AG04449 (cell line): ENCODE measurements around the gene AGFG1.

Experiments
- CTCF ChIA-PET: fragments of 350-600 bp; formaldehyde crosslinking; extraction: SDS; loops from one replicate; lab custom pipeline; 2021; ENCODE audit warnings: antibody characterized with exemption; lab: Yijun Ruan, JAX
- POLR2A ChIA-PET: fragments of 400-600, 350-600 bp; formaldehyde crosslinking; extraction: SDS; loops from one replicate; lab custom pipeline; 2020; ENCODE audit warnings: antibody characterized with exemption, inconsistent platforms; lab: Yijun Ruan, JAX
- DNase-seq: peaks from one replicate; pipeline ENCODE4 v3.0.0-alpha.2; 2010; ENCODE audit warnings: low read depth, low spot score
- H3K4me3 ChIP-seq: 2 replicates; pipeline ENCODE4 v1.5.1; 2011; ENCODE audit warnings: low read depth, mild to moderate bottlenecking, control low read depth, low read length
- CTCF ChIP-seq: IDR thresholded peaks from one replicate; pipeline ENCODE4 v1.5.1; 2011; ENCODE audit warnings: mild to moderate bottlenecking, moderate library complexity, low read length, control low read depth, inconsistent platforms; ENCODE audit not compliant: insufficient read depth; ENCODE audit errors: missing control alignments

AGFG1 gene

GRCh38 chr2:227509076-227509475, 37.1 kb downstream of the AGFG1 start:
- ChIA-PET CTCF (no interaction called here), POLR2A (no interaction called here)
- H3K4me3 ChIP-seq = no peak overlapping the region
- DNase-seq = no peak
- TF ChIP-seq CTCF = no peak

DNA sequence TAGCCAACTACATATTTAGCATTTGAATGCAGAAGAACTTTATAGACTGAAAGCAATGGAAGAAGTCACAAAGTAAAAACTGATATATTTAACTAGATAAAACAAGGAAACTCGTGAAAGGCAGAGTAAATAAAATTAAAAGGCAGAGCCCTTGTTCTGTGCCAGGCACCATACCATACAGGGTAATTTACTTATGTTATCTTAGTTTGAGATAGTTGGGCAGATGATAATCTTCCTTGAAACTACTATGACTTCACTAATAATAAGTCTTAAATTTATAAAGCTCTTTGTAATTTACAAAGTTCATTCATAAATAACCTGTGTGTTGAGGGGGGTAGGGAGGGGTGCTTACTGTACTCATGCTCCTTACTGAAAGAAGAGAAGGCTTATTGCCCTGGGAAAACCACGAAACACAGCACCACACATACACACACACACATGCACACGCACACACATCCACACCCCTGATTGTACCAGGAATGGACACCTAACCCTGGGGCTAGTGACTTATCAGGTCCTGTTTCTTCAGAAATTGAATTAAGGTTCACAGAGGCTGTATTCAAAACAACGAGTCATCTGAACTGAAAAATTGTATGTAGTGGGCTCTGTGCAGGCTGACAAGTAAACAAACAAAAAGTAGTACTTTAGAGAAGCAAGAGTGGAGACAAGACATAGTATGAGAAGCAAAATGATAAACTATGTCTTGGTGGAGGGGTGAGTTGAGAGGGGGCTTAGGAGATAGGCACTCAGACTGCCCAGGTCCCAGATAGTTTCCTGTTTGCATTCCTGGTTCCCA, 38.1 kb downstream of the AGFG1 start:
- TF ChIP-seq CTCF = no peak
- DNase-seq = peak; percentile 4
- POLR2A ChIA-PET = no interaction called here
- H3K4me3 ChIP-seq = no peak overlapping the region
- CTCF ChIA-PET = no interaction called here

DNA sequence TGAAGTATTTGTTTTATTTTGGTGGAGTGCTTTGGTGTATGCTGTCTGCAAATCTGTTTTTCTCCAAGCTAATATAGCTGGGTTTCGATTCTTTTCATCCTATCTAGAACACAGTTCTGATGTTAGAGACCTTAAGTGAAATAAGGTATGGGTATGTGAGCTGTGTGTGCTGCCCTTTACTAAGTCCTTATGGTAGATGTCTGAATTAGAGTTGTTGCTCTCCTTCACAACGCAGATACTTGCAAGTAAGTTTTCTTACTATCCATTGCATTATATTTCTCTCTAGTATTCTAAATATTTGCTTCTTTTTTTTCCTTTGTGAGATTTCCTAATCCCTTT, 38.6 kb downstream of the AGFG1 start:
- H3K4me3 ChIP-seq = no peak overlapping the region
- POLR2A ChIA-PET = no interaction called here
- no peak for TF ChIP-seq CTCF
- CTCF ChIA-PET = no interaction called here
- DNase-seq = no peak

DNA sequence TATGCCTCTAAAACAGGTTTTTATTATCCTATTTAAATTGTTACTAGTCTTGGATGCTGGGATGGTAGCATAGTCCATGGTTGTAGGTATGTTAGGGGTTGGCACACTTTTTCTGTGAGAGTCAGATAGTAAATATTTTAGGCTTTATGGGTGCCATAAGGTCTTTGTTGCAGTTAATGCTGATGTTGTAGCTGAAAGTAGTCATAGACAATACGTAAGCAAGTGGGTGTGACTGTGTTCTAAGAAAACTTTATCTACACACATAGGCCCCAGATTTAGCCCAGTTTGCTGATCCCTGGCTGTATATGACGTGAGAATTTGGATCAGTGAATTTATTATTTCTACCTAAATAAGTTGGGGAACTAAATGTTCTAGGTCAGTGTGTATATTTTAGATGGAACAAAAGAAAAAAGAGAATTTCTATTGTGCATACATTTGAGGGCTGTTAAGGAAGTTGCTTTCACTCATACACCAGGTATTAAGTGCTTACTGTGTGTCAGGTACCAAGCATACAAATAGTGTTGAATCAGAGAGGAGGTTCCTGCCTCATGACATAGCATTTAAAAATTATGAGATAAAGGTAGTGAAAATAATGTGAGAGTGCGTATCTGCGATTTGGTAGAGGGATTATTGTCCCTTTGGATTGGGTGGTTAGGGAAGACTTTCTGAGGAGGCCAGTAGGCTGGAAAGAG, 39.4 kb downstream of the AGFG1 start:
- ChIA-PET CTCF (no interaction called here), POLR2A (no interaction called here)
- TF ChIP-seq CTCF = no peak
- no peak for DNase-seq
- no peak overlapping the region for H3K4me3 ChIP-seq

DNA sequence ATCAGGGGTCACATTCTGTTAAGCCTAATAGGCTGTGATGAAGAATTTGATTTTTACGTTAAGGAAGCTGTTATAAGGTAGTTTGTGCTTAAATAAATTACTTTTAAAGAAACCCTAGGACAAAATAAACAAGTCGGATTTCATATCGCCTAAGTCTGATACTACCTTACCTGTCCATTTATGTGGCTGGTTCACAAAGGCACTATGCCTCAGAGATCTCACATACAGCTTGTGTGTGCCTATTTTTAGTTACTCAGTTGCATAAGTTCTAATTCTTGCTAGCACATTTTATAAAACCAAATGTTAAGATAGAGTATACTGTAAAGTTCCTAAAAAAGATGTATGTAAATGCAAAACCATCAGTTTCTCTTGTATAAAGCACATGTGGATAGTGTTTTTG, 40.0 kb downstream of the AGFG1 start:
- TF ChIP-seq CTCF = no peak
- CTCF ChIA-PET = interaction anchor here (0.6 kb wide), 1 partner anchor 9 kb away, joined by 3 read pairs; no protein-coding TSS in a partner anchor
- H3K4me3 ChIP-seq = no peak overlapping the region
- no peak for DNase-seq
- POLR2A ChIA-PET = no interaction called here

DNA sequence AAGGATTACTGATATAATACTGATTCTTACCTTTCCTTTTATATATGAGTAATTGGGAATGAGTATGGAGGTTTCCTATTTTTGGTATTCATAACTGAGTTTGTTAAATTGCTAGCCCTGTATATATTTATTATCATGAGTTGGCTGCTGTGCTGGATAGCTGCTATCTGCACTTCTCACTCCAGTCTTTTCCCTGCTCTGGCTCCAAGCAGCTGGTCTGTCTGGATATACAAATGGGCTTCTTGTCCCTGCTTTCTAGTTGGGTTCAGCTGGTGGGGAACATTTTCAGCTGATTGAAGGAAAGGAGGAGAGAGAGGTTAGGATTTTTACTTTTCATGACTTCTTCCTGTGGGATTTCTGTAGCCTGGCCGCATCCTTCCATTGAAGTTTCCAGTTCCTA, 41.2 kb downstream of the AGFG1 start:
- POLR2A ChIA-PET = no interaction called here
- DNase-seq = no peak
- no peak overlapping the region for H3K4me3 ChIP-seq
- CTCF ChIA-PET = no interaction called here
- TF ChIP-seq CTCF = no peak
